ENCODE data around the gene RIBC1.
"Not testable (repeated sequence)": the region's sequence is repeated elsewhere in the genome, so short reads cannot be mapped to it uniquely, and the experiment has no call there.

The RIBC1 gene

DNA sequence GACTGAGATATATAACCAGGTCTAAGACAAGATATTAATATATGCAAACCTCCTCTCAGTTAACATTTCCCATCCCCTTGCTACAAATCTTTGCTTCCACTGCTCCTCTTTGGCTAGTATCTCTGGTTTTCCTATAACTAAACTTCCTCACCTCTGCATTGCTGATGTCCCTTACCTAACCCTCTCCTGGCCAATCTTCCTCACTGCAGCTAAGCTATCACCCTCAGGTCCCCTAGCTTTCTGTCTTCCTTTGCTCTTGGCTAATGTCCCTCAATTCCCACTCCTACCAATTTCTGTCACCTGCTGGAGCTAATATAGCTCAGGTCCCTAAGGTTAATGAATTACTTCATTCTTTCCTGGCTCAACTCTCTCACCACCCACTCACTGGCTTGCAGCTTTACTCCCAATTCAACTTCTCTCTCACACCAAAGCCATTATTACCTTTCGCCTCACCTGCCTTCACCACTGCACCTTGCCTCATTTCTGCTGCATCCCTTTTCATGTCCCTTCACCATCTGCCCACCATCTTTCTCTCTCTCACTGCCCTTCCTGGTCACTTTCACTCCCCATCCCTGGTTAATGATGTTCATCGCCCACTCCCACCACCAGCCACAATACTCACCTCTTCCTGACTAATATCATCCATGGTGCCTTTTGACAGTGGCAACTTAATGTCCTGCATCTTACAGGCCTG lies 26.9 kb upstream of the RIBC1 start:
- Histone ChIP-seq H3K4me3 (ENCODE audit: severe bottlenecking) (no peak overlapping the region), H3K27me3 (ENCODE audit: insufficient read depth, poor library complexity, severe bottlenecking) (no peaks in the 10 kb centered on the region)
- TF ChIP-seq, protein P1, sequence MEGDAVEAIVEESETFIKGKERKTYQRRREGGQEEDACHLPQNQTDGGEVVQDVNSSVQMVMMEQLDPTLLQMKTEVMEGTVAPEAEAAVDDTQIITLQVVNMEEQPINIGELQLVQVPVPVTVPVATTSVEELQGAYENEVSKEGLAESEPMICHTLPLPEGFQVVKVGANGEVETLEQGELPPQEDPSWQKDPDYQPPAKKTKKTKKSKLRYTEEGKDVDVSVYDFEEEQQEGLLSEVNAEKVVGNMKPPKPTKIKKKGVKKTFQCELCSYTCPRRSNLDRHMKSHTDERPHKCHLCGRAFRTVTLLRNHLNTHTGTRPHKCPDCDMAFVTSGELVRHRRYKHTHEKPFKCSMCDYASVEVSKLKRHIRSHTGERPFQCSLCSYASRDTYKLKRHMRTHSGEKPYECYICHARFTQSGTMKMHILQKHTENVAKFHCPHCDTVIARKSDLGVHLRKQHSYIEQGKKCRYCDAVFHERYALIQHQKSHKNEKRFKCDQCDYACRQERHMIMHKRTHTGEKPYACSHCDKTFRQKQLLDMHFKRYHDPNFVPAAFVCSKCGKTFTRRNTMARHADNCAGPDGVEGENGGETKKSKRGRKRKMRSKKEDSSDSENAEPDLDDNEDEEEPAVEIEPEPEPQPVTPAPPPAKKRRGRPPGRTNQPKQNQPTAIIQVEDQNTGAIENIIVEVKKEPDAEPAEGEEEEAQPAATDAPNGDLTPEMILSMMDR (IDR thresholded peaks at IDR 0.05; ENCODE audit: poor library complexity, severe bottlenecking), result no peak

DNA sequence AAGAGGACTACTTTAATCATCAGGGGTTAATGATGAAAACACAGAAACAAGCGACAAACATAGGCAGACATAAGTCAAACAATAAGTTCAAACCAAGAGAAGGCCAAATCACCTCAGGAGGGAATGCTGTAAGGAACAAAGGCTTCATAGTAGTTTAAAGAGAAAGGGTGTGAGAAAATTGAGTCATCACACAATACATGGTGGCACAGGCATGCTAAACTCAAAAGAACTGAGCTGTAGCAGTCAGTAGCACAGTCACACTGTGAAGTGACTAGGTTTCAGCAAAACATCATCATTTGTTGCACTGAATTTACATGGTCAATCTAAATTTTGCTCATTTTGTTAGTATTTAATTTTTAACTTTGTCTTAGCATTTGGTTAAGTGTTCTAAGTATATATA lies 24.5 kb upstream of the RIBC1 start:
- no peak overlapping the region for H3K27ac ChIP-seq (ENCODE audit: poor library complexity, severe bottlenecking)
- no peaks in the 10 kb centered on the region for H3K9me3 ChIP-seq (ENCODE audit: severe bottlenecking)
- TF ChIP-seq, protein P1 (IDR thresholded peaks at IDR 0.05; ENCODE audit: poor library complexity, severe bottlenecking), result no peak
- peaks cover 26% of the 10 kb centered on the region for H3K36me3 ChIP-seq (ENCODE audit: low read depth)
- no peak overlapping the region for H3K4me3 ChIP-seq (ENCODE audit: severe bottlenecking)
- ATAC-seq (ENCODE audit: low read depth) (no peak), DNase-seq (ENCODE audit: low spot score) (no peak)
- H3K27me3 ChIP-seq (ENCODE audit: insufficient read depth, poor library complexity, severe bottlenecking), result no peaks in the 10 kb centered on the region
- no peaks in the 10 kb centered on the region for H3K4me1 ChIP-seq (ENCODE audit: insufficient read depth, poor library complexity, severe bottlenecking)

More for the DNA sequence above, 26.9 kb upstream of the RIBC1 start:
- H3K27ac ChIP-seq (ENCODE audit: poor library complexity, severe bottlenecking), result no peak overlapping the region
- H3K4me1 ChIP-seq (ENCODE audit: insufficient read depth, poor library complexity, severe bottlenecking), result no peaks in the 10 kb centered on the region
- peaks cover 26% of the 10 kb centered on the region for H3K36me3 ChIP-seq (ENCODE audit: low read depth)
- no peaks in the 10 kb centered on the region for H3K9me3 ChIP-seq (ENCODE audit: severe bottlenecking)
- no peak for DNase-seq (ENCODE audit: low spot score)
- ATAC-seq (ENCODE audit: low read depth), result no peak

DNA sequence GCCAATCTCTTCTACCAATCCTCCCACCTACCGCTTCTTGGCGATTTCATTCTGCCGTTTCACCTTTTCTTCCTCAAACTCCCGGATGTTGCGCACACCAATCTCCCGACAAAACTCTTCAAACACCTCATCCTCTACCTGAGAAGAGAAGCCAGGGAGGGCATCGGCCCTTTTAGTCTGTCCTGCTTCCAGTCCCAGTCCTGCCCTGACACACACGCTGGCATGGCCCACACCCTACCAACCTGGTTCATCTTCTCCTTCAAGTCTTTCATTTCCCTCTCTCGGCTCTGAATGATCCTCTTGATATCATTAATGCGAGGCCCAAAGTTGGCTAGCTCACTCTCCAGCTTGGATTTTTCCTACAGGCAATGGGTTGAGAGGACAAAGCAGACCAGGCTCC lies 19.1 kb upstream of the RIBC1 start:
- H3K9me3 ChIP-seq (ENCODE audit: severe bottlenecking), result no peaks in the 10 kb centered on the region

DNA sequence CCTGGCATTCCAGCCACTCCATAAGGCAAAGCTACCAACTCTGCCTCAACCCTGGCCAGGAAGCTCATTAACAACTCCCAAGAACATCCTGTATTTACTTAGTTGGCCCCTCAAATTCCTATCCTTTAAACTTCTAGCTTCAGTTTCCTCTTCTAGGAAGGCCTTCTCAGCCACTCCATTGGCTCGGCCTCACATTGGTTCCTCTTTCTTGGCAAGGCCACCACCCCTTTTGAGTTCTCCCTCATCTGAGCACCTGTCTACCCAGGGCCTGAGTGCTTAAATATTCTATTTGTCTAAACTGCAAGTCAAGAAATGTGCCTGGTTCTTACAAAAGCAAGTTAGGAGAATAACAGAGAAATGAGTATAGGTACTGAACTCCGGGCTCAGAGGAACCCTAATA lies 10.2 kb upstream of the RIBC1 start:
- Histone ChIP-seq H3K4me1 (ENCODE audit: insufficient read depth, poor library complexity, severe bottlenecking) (no peaks in the 10 kb centered on the region), H3K27ac (ENCODE audit: poor library complexity, severe bottlenecking) (no peak overlapping the region), H3K4me3 (ENCODE audit: severe bottlenecking) (no peak overlapping the region), H3K9me3 (ENCODE audit: severe bottlenecking) (no peaks in the 10 kb centered on the region), H3K27me3 (ENCODE audit: insufficient read depth, poor library complexity, severe bottlenecking) (no peaks in the 10 kb centered on the region), H3K36me3 (ENCODE audit: low read depth) (peaks cover 37% of the 10 kb centered on the region)
- TF ChIP-seq, protein P1 (IDR thresholded peaks at IDR 0.05; ENCODE audit: poor library complexity, severe bottlenecking), result no peak
- ATAC-seq (ENCODE audit: low read depth) (no peak), DNase-seq (ENCODE audit: low spot score) (no peak)

More for the DNA sequence above, 19.1 kb upstream of the RIBC1 start:
- ATAC-seq (ENCODE audit: low read depth) (no peak), DNase-seq (ENCODE audit: low spot score) (no peak)
- H3K27me3 ChIP-seq (ENCODE audit: insufficient read depth, poor library complexity, severe bottlenecking), result no peaks in the 10 kb centered on the region
- TF ChIP-seq, protein P1 (IDR thresholded peaks at IDR 0.05; ENCODE audit: poor library complexity, severe bottlenecking), result no peak
- H3K4me1 ChIP-seq (ENCODE audit: insufficient read depth, poor library complexity, severe bottlenecking), result no peaks in the 10 kb centered on the region
- H3K36me3 ChIP-seq (ENCODE audit: low read depth), result peaks cover 28% of the 10 kb centered on the region
- H3K4me3 ChIP-seq (ENCODE audit: severe bottlenecking), result no peak overlapping the region
- H3K27ac ChIP-seq (ENCODE audit: poor library complexity, severe bottlenecking), result no peak overlapping the region

DNA sequence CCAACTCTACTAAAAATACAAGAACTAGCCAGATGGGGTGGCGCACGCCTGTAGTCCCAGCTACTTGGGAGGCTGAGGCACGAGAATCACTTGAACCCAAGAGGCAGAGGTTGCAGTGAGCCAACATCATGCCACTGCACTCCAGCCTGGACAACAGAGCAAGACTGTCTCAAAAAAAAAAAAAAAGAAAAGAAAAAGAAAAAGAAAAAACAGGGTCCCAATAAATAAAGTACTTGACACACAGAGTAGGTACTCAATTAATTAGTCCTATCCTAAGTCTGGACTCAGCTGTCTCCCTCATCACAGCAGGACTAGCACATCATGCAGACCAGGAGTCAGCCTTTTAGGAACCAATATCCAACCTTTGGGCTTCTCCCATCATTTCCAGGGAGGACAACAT lies 2.3 kb upstream of the RIBC1 start:
- not testable (repeated sequence) for H3K27me3 ChIP-seq (ENCODE audit: insufficient read depth, poor library complexity, severe bottlenecking); H3K27ac ChIP-seq (ENCODE audit: poor library complexity, severe bottlenecking)

More for the DNA sequence above, 2.3 kb upstream of the RIBC1 start:
- peaks cover 14% of the 10 kb centered on the region; the same call in 1 of the 2 replicates for H3K36me3 ChIP-seq (ENCODE audit: low read depth)
- H3K4me1 ChIP-seq (ENCODE audit: insufficient read depth, poor library complexity, severe bottlenecking); ATAC-seq (ENCODE audit: low read depth); DNase-seq (ENCODE audit: low spot score); H3K4me3 ChIP-seq (ENCODE audit: severe bottlenecking); H3K9me3 ChIP-seq (ENCODE audit: severe bottlenecking): not testable (repeated sequence)
